Gastrocnemius medialis (tissue), 4 donors: ENCODE measurements around the gene C11orf24.

Experiments used
- CTCF ChIP-seq, 5 experiments: fragments of 450-650 bp in 3 of 5; fragments of 200-600 bp in 2 of 5; sonication (generic) in 2 of 5; IDR thresholded peaks in 4 of 5; conservative IDR thresholded peaks in 1 of 5; 1 replicate in 4 of 5; 2 replicates in 1 of 5; pipeline ENCODE4 v1.5.1; 2016 to 2019; ENCODE audit warnings: antibody characterized with exemption in 5 of 5, mild to moderate bottlenecking in 3 of 5, moderate library complexity in 3 of 5
- POLR2A ChIP-seq, 2 donors: fragments of 450-650 bp; IDR thresholded peaks; one replicate each; pipeline ENCODE4 v1.6.1; 2017; ENCODE audit warnings: antibody characterized with exemption in 2 of 2, mild to moderate bottlenecking in 2 of 2, moderate library complexity in 2 of 2

- TF ChIP-seq CTCF (IDR thresholded peaks at IDR 0.05 in 4 of 5, conservative IDR thresholded peaks at IDR 0.05 in 1 of 5) (no peak), POLR2A (IDR thresholded peaks at IDR 0.05) (no peak)
These were observed 31.3 kb upstream of the C11orf24 start for GRCh38 chr11:68303083-68303482.
